ENCODE measurements around the gene CLECL1.

DNA sequence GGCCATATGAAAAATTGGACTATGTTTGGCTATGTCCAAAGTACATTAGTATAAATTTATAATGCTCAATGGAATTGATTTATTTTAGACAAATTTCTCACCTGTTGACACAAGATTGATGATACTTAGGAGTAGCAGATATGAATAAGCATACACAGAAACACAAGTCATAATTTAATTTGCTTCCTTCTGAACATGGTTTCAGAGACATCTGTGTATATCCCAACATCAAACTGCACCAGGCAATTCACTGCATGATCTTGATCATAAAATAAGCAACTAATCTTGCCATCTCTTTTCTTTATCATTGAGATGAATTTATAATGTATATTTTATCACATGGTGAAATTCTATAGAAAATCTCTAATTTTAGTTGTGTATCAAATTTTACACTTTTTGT, 3.8 kb downstream of the CLECL1 start:
- no peak for TF ChIP-seq POLR2A (IDR thresholded peaks at IDR 0.05)
- TF ChIP-seq, protein P1, sequence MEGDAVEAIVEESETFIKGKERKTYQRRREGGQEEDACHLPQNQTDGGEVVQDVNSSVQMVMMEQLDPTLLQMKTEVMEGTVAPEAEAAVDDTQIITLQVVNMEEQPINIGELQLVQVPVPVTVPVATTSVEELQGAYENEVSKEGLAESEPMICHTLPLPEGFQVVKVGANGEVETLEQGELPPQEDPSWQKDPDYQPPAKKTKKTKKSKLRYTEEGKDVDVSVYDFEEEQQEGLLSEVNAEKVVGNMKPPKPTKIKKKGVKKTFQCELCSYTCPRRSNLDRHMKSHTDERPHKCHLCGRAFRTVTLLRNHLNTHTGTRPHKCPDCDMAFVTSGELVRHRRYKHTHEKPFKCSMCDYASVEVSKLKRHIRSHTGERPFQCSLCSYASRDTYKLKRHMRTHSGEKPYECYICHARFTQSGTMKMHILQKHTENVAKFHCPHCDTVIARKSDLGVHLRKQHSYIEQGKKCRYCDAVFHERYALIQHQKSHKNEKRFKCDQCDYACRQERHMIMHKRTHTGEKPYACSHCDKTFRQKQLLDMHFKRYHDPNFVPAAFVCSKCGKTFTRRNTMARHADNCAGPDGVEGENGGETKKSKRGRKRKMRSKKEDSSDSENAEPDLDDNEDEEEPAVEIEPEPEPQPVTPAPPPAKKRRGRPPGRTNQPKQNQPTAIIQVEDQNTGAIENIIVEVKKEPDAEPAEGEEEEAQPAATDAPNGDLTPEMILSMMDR (IDR thresholded peaks at IDR 0.05 in 4 of 5, conservative IDR thresholded peaks at IDR 0.05 in 1 of 5) = no peak
